Keratinocyte (primary cell): ENCODE measurements around the gene LONP2.

Experiments used
- EZH2 ChIP-seq: IDR thresholded peaks from one replicate; pipeline ENCODE4 v1.6.1; 2012; ENCODE audit warnings: inconsistent platforms, mild to moderate bottlenecking, low read length, moderate library complexity
- TF ChIP-seq, protein P1 (sequence below), 3 experiments: IDR thresholded peaks in 1 of 3; conservative IDR thresholded peaks in 1 of 3; optimal IDR thresholded peaks in 1 of 3; 2 replicates in 2 of 3; 3 replicates in 1 of 3; pipeline versions ENCODE3 to v1.5.1; 2011; ENCODE audit warnings: low read length in 3 of 3, mild to moderate bottlenecking in 3 of 3, moderate library complexity in 2 of 3, control low read depth in 1 of 3, inconsistent platforms in 1 of 3; ENCODE audit not compliant: insufficient read depth in 2 of 3; ENCODE audit errors: extremely low read depth in 1 of 3

DNA sequence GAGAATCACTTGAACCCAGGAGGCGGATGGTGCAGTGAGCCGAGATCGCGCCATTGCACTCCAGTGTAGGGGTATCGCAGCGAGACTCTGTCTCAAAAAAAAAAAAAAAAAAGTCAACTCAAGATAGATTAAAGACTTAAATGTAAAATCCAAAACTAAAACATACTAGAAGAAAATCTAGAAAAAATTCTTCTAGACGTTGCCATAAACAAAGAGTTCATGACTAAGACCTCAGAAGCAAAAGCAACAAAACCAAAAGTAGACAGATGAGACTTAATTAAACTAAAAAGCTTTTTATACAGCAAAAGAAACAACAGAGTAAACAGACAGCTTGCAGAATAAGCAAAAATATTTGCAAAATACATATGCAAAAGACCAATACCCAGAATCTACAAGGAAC lies 64.4 kb downstream of the LONP2 start:
- no peak for TF ChIP-seq EZH2
- TF ChIP-seq, protein P1, sequence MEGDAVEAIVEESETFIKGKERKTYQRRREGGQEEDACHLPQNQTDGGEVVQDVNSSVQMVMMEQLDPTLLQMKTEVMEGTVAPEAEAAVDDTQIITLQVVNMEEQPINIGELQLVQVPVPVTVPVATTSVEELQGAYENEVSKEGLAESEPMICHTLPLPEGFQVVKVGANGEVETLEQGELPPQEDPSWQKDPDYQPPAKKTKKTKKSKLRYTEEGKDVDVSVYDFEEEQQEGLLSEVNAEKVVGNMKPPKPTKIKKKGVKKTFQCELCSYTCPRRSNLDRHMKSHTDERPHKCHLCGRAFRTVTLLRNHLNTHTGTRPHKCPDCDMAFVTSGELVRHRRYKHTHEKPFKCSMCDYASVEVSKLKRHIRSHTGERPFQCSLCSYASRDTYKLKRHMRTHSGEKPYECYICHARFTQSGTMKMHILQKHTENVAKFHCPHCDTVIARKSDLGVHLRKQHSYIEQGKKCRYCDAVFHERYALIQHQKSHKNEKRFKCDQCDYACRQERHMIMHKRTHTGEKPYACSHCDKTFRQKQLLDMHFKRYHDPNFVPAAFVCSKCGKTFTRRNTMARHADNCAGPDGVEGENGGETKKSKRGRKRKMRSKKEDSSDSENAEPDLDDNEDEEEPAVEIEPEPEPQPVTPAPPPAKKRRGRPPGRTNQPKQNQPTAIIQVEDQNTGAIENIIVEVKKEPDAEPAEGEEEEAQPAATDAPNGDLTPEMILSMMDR (optimal IDR thresholded peaks at IDR 0.05 in 1 of 3, IDR thresholded peaks at IDR 0.05 in 1 of 3, conservative IDR thresholded peaks at IDR 0.05 in 1 of 3; ENCODE audit: extremely low read depth in 1 of 3, insufficient read depth in 2 of 3, low read length in 3 of 3), result no peak
